ENCODE data around the gene DCXR. TPM values are rescaled to one million over a fixed set of nuclear protein-coding genes. Genes with fewer than 3 reads are reported as not detected.

Gene DCXR
- total and polyA plus RNA-seq, 2 donors (not counting 1 experiment from before 2014, with no cell fraction given), result 63.9 to 143 TPM

DNA sequence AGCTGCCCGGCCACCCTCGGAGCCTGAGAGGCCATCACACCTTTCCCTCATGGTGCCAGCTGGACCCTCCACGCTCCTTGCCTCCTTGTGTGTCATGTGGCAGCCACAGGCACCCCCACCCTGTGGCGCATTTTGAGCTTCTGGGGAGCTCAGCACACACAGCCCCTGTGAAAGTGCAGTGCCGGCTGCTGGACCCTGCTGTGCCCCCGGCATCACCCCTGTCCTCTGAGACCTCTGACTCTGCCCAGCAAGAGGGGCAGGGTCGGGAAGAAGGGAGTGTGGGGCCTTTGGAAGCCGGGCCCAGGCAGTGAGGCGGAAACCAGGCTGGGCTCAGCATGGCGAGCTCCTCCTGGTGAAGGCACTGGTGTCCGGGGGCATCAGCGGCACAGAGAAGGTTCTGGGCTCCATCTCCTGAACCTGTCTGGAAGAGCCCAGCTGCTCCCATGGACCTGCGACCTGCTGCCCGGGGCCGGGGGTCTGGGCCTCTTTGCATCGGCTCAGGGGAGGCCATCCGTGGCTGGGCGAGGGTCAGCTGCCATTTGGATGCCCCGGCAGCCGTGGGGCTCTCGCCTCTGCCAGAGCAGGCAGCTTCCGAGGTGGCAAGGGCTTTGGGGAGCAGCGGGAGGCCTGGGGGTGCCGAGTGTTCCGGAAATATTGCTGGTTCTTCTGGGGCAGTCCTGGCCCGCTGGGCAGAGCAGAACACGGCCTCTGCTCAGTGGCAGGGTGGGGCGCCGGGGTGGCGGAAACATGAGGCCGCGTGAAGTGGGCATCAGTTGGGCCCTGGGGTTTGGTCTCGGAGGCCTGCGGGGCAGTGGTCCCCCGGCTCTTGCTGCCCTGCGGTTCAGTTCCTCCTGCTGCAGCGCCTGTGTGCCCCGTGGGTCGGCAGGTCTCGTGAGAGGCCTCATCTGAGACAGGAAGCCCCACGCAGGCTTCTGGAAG, 32.7 kb downstream of the DCXR start:
- ATAC-seq (ENCODE audit: low read depth) (no peak), DNase-seq (no peak)
- no peak overlapping the region for H3K4me2 ChIP-seq (replicated peaks; ENCODE audit: low read depth, low read length, poor library complexity, severe bottlenecking)
- H3K9me3 Mint-ChIP-seq (ENCODE audit: insufficient read depth), result no peaks in the 10 kb centered on the region
- H3K27me3 Mint-ChIP-seq, result no peaks in the 10 kb centered on the region
- ChIA-PET CTCF (no interaction called here), POLR2A (no interaction called here)
- no peak overlapping the region for H3K27ac ChIP-seq (ENCODE audit: low read length in 2 of 2)
- H3K79me2 ChIP-seq (ENCODE audit: control insufficient read depth, insufficient read depth, low read length), result peaks cover 3% of the 10 kb centered on the region
- H3K4me3 Mint-ChIP-seq, result no peak overlapping the region
- no peaks in the 10 kb centered on the region for H3K4me1 Mint-ChIP-seq
- H3K27ac Mint-ChIP-seq, result no peak overlapping the region
- H2AFZ ChIP-seq (ENCODE audit: insufficient read depth, low read depth, low read length, poor library complexity, severe bottlenecking), result no peak overlapping the region
- intact Hi-C loops (cut with micrococcal nuclease), result no loop called here
- peaks cover 0 to 2% of the 10 kb centered on the region in 2 experiments for H3K36me3 ChIP-seq (replicated peaks in 1 of 2; ENCODE audit: control extremely low read depth in 1 of 2, control insufficient read depth in 1 of 2, extremely low read depth in 1 of 2, insufficient read depth in 2 of 2, low read length in 1 of 2)
- TF ChIP-seq, protein P1, sequence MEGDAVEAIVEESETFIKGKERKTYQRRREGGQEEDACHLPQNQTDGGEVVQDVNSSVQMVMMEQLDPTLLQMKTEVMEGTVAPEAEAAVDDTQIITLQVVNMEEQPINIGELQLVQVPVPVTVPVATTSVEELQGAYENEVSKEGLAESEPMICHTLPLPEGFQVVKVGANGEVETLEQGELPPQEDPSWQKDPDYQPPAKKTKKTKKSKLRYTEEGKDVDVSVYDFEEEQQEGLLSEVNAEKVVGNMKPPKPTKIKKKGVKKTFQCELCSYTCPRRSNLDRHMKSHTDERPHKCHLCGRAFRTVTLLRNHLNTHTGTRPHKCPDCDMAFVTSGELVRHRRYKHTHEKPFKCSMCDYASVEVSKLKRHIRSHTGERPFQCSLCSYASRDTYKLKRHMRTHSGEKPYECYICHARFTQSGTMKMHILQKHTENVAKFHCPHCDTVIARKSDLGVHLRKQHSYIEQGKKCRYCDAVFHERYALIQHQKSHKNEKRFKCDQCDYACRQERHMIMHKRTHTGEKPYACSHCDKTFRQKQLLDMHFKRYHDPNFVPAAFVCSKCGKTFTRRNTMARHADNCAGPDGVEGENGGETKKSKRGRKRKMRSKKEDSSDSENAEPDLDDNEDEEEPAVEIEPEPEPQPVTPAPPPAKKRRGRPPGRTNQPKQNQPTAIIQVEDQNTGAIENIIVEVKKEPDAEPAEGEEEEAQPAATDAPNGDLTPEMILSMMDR (IDR thresholded peaks at IDR 0.05), result no peak
- TF ChIP-seq EZH2 (IDR thresholded peaks at IDR 0.05; ENCODE audit: borderline replicate concordance, insufficient read depth, low read depth, low read length, poor library complexity, severe bottlenecking), result no peak
- no peak overlapping the region for H3K4me3 ChIP-seq (ENCODE audit: control extremely low read depth in 1 of 5, extremely low read depth in 1 of 5, insufficient read depth in 1 of 5, low read depth in 2 of 5, low read length in 4 of 5)
- H4K20me1 ChIP-seq (ENCODE audit: control insufficient read depth, insufficient read depth, low read length, poor library complexity, severe bottlenecking), result peaks cover 5% of the 10 kb centered on the region
- H3K9ac ChIP-seq (ENCODE audit: low read length), result no peak overlapping the region
- no peaks in the 10 kb centered on the region for H3K9me3 ChIP-seq (ENCODE audit: control extremely low read depth in 1 of 3, control insufficient read depth in 2 of 3, insufficient read depth in 1 of 3, low read length in 2 of 3)
- no peaks in the 10 kb centered on the region for H3K4me1 ChIP-seq (ENCODE audit: control insufficient read depth in 2 of 2, insufficient read depth in 2 of 2, low read length in 2 of 2)
- 80% methylated on average over 41 of the region's 41 CpGs for WGBS (ENCODE audit: insufficient coverage)
- H3K27me3 ChIP-seq (replicated peaks in 1 of 4; ENCODE audit: control extremely low read depth in 1 of 4, control insufficient read depth in 3 of 4, insufficient read depth in 4 of 4, low read length in 3 of 4), result no peaks in the 10 kb centered on the region

Measured in B cell (primary cell).